Measurements from ENCODE around the gene DOP1A.

Gene DOP1A, protein sequence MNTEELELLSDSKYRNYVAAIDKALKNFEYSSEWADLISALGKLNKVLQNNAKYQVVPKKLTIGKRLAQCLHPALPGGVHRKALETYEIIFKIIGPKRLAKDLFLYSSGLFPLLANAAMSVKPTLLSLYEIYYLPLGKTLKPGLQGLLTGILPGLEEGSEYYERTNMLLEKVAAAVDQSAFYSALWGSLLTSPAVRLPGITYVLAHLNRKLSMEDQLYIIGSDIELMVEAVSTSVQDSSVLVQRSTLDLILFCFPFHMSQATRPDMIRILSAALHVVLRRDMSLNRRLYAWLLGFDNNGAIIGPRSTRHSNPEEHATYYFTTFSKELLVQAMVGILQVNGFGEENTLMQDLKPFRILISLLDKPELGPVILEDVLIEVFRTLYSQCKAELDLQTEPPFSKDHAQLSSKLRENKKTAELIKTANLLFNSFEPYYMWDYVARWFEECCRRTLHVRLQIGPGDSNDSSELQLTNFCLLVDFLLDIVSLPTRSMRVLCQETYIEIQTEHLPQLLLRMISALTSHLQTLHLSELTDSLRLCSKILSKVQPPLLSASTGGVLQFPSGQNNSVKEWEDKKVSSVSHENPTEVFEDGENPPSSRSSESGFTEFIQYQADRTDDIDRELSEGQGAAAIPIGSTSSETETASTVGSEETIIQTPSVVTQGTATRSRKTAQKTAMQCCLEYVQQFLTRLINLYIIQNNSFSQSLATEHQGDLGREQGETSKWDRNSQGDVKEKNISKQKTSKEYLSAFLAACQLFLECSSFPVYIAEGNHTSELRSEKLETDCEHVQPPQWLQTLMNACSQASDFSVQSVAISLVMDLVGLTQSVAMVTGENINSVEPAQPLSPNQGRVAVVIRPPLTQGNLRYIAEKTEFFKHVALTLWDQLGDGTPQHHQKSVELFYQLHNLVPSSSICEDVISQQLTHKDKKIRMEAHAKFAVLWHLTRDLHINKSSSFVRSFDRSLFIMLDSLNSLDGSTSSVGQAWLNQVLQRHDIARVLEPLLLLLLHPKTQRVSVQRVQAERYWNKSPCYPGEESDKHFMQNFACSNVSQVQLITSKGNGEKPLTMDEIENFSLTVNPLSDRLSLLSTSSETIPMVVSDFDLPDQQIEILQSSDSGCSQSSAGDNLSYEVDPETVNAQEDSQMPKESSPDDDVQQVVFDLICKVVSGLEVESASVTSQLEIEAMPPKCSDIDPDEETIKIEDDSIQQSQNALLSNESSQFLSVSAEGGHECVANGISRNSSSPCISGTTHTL (N-terminal part only)

GRCh38 chr6:83067448-83068439 lies at the start of gene DOP1A:
DOP1A (plus strand) TSS chr6:83067671; CDS start chr6:83096978, 29,307 bp downstream.
- peak; percentile 93 to 94 for DNase-seq (ENCODE audit: low read depth in 2 of 2)

GRCh38 chr6:83019741-83020140 lies 47.7 kb upstream of the DOP1A start:
- no peak for DNase-seq (ENCODE audit: low read depth in 2 of 2)

DNA sequence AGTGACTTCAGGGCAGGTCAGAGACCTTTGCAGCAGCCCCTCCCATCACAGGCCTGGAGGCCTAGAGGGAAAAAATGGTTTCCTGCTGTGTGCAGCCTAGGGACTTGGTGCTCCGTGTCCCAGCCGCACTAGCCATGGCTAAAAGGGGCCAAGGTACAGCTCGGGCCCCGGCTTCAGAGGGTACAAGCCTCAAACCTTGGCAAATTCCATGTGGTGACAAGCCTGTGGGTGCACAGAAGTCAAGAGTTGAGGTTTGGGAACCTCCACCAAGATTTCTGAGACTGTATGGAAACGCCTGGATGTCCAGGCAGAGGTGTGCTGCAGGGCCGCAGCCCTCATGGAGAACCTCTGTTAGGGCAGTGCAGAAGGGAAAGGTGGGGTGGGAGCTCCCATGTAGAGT lies 35.8 kb upstream of the DOP1A start:
- no peak for DNase-seq (ENCODE audit: low read depth in 2 of 2)

DNA sequence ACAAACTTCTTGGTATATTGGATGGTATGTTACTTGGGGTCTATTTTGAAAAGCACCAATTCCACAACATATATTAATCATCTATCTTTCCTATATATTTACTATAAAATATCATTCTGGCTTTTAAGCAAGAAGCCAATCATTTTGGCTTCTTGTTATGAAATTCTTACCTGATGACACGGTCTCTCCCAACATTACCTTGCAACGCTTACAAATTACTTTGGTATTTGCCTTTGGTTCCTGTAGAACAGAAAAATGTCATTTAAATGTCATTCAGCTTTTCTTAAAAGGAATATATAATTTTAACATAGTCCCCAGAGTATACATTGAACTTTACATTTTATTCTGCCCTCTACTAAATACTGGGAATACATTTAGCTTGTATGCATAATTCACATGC lies 29.2 kb upstream of the DOP1A start:
- no peak for DNase-seq (ENCODE audit: low read depth in 2 of 2)

GRCh38 chr6:83042467-83043053 lies 24.9 kb upstream of the DOP1A start:
- no peak for DNase-seq (ENCODE audit: low read depth in 2 of 2)

GRCh38 chr6:83044091-83044768 lies 23.2 kb upstream of the DOP1A start:
- DNase-seq (ENCODE audit: low read depth in 2 of 2), result no peak

DNA sequence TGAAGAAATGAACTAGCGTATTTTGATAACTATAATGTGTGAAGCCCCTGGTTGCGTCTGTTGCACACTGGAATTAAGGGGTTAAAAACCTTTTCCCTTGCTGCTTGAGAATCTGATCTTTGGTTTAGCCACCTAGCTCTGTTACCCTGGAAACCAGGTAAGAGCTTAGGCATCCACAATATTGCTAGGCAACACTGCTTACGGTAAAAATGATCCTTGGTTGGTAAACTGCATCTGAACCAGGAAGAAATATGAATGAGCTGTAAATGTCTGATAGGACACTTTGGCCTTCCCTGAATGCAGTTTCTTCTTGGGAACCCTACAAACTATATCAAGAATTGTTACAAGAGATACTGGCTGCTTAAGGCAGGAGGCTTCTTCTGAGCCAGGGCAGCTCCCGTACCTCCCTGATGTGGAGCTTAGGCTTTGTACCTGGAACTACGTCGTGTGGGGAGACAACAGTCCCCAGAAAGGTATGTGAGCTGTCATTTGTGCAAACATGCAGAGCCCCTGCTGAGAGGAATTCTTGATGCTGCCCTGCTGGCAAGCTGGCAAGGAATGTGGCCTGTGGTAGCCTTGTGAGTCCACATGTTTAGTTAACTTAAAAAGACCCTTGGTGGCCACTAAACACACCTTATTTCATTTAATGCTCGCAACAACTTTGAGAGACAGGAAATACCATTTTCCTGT lies 20.3 kb upstream of the DOP1A start:
- DNase-seq (ENCODE audit: low read depth in 2 of 2), result no peak

DNA sequence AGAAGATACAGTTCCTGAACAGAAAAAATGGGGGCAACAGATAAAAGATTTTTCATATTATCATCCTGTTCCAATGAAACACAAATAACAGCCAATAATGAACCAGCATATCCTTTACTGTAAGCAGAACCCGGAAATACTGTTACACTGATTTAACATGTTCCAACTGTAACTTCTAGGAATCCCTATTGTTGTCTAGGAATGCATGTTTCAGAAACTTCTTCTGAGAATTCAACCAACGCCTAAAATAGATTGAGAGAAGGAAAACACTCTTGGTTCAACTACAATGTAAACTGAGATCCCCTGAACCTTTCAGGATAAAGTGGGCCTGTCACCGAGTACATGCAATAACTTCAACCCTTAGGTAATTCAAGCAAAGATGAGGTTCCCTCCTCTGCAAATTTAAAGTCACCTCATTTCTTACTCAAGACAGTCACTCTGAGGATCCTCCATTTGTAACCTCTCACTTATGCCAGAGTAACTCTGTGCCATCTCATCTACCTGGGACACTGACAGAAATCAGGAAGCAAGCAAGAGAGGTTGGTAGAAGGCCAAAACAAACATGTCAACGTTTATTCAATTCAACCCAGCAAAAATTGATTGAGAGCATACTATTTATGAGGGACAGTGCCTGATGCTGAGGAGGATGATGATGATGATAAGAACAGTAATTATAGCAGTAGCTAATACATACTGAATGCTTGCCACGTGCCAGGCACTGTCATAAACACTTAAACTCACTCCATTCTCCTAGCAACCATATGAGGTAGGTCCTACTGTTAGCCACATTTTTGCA lies 15.9 kb upstream of the DOP1A start:
- DNase-seq (ENCODE audit: low read depth in 2 of 2), result no peak

GRCh38 chr6:83053678-83054077 lies 13.8 kb upstream of the DOP1A start:
- DNase-seq (ENCODE audit: low read depth in 2 of 2), result no peak

DNA sequence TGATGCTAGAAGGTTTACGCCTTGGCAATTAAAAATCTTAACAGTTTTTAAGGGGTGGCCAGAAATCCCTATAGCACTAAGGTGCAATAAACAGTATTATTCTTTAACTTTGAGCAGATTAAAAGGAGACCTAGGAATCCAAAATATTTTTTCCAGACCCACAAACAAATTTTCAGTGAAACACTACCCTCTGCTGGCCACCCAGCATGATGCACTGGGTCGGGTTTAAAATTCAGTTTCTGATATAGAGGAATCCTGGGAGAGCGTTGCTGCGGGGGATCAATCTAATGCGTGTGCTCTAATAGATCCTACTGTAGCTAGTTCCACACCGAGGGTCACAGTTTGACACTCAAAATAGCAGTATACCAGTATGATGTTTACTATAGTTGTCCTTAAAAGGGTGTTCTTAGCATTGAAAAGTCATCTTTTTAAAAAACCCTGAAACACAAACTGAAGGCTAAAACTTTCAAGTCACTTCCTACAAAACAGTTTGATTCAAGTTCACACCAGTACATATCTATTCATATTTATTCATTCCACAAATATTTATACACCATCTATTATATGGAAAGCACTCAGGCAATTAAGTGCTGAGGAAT lies 12.0 kb upstream of the DOP1A start:
- DNase-seq (ENCODE audit: low read depth in 2 of 2), result no peak

DNA sequence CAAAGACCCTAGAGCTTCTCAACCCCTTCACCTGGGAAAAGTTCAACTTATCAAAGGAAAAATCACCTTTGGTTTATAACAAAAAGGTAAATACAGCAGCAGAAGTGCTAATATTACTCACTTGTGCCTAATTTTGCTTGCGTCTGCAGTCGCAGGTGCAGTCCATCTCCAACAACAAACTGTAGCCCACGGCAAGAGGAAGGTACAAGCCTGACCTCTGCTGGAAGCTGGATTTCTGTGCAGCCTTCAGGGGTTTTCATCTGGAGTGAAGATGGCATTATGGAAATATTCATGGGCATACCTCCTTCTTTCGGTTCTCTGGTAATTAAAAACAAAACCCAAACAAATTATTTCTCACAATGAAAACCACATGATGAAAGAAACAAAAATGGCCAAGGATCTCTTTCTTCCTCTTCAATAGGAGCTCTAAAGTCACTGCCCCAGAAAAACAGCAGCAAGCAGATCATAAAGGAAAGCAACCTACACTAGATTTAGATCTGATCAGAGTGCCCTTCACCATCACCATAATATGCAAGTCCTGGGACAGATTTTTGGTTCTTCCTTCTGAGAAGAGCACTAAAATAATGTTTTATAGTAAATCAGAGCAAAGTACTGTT lies 9.7 kb upstream of the DOP1A start:
- DNase-seq (ENCODE audit: low read depth in 2 of 2), result no peak

GRCh38 chr6:83061190-83061589 lies 6.3 kb upstream of the DOP1A start:
- no peak for DNase-seq (ENCODE audit: low read depth in 2 of 2)

- no peak for DNase-seq (ENCODE audit: low read depth in 2 of 2)
These were observed 5.2 kb upstream of the DOP1A start for GRCh38 chr6:83062225-83062624.

DNA sequence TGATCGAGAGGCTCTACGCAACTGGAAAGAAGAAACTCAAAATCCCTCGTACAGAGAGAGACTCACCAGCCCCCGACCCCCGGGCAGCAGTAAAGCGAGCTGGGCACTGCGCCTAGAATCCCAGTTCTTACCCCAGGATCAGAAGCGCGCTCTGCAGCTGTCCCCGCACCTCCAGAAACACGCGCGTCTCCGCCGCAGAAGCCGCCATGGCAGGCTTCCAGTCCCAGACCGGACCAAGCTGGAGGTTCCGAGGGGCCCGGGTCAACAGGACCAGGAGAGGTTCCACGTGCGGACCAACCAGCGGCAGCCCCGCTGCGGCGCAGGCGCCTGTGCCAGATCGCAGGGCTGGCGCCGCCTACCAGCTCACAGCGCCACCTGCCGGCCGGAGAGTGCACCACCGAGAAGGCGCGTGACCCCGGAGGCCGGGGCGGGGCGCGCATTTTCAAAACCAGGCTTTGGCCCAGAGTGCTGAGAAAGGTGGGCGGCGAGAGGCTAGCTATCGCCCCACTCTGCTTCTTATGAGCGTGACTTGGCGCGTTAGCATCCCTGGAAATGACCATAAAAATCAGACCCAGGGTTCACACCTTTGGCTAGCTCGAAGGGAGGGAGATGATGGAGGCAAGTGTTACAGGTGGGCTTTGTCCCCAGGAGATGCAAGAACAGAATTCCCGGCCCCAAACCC lies 1.8 kb upstream of the DOP1A start, which contains the start of gene UBE3D:
TSS of gene UBE3D (minus strand) at position 331 of the 682 bp plus-strand sequence. CDS start at position 208, 123 bp downstream.
- peak; percentile 84 to 89 for DNase-seq (ENCODE audit: low read depth in 2 of 2)

DNA sequence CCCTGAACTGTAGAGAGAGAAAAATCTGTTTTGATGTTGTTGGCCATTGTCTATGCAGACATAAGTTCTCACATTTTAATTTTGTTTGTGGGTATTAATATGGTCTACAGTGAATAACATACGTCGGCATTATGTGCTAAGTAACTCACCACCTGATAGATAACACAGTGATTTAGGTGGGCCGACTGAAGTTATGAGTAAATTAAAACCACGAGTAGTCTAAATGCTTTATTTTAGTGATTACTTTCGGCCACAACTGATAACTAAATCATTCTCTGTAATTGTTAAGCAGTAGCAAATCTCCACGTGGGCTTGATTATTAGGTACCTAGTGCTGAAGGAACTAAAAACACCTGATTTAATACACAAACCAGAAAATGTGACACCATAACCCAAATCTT lies 1.1 kb downstream of the DOP1A start:
- no peak for DNase-seq (ENCODE audit: low read depth in 2 of 2)

- no peak for DNase-seq (ENCODE audit: low read depth in 2 of 2)
These were observed 2.2 kb downstream of the DOP1A start for GRCh38 chr6:83069633-83070032.

GRCh38 chr6:83071023-83071422 lies 3.6 kb downstream of the DOP1A start:
- DNase-seq (ENCODE audit: low read depth in 2 of 2), result no peak
